Neural progenitor cell (in vitro differentiated cells): ENCODE data around the gene NUDT21.

Experiments
- EZH2 ChIP-seq: fragments of 200-600 bp; sonication (generic); IDR thresholded peaks from 2 replicates; pipeline ENCODE4 v1.6.1; 2017; ENCODE audit warnings: antibody characterized with exemption, mild to moderate bottlenecking, moderate library complexity
- EZH2phosphoT487 ChIP-seq: fragments of 200-600 bp; sonication (generic); IDR thresholded peaks from 2 replicates; pipeline ENCODE4 v1.6.1; 2017; ENCODE audit warnings: antibody characterized with exemption
- TF ChIP-seq, protein P1 (sequence below): fragments of 200-600 bp; sonication (generic); IDR thresholded peaks from 2 replicates; pipeline ENCODE4 v1.5.1; 2017; ENCODE audit warnings: antibody characterized with exemption, mild to moderate bottlenecking

DNA sequence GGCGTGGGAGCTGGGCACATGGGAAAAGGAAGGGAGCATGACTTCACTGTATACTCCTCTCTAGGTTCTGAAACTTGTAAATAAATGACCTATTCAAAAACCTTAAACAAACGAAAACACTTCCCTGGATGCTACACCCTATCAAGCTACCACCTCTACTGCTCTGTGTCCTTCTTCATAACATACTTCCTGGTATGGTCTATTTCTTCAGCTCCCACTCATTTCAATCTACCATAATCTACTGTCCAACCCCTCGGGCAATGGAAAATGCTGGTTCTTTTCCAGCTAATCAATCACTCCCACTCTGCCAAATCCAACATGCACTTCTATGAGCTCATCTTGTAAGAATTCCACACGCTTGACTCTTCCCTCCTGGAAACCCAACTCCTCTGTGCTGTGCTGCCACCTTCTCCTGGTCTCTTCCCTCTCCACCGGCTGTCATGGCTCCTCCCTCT lies 68.2 kb downstream of the NUDT21 start:
- TF ChIP-seq, protein P1, sequence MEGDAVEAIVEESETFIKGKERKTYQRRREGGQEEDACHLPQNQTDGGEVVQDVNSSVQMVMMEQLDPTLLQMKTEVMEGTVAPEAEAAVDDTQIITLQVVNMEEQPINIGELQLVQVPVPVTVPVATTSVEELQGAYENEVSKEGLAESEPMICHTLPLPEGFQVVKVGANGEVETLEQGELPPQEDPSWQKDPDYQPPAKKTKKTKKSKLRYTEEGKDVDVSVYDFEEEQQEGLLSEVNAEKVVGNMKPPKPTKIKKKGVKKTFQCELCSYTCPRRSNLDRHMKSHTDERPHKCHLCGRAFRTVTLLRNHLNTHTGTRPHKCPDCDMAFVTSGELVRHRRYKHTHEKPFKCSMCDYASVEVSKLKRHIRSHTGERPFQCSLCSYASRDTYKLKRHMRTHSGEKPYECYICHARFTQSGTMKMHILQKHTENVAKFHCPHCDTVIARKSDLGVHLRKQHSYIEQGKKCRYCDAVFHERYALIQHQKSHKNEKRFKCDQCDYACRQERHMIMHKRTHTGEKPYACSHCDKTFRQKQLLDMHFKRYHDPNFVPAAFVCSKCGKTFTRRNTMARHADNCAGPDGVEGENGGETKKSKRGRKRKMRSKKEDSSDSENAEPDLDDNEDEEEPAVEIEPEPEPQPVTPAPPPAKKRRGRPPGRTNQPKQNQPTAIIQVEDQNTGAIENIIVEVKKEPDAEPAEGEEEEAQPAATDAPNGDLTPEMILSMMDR: no peak
- TF ChIP-seq EZH2 (no peak), EZH2phosphoT487 (no peak)
